Liver (tissue), 3 donors: ENCODE data around the gene CIB2.

Experiments
- CTCF ChIP-seq: fragments of 150-350 bp; IDR thresholded peaks from 2 replicates; pipeline ENCODE4 v1.5.1; 2017; ENCODE audit warnings: improper control_type of control experiment, low read depth, low read length; ENCODE audit not compliant: missing input control
- NR2F2 ChIP-seq: IDR thresholded peaks from 2 replicates; pipeline ENCODE4 v1.6.1; 2016; ENCODE audit warnings: antibody characterized with exemption
- RAD21 ChIP-seq, 2 donors: IDR thresholded peaks; 2 replicates each; pipeline ENCODE4 v1.6.1; 2016; ENCODE audit warnings: antibody characterized with exemption in 2 of 2, mild to moderate bottlenecking in 2 of 2
- REST ChIP-seq: IDR thresholded peaks from 2 replicates; pipeline ENCODE4 v1.6.1; 2016; ENCODE audit warnings: antibody characterized with exemption, mild to moderate bottlenecking
- TAF1 ChIP-seq: conservative IDR thresholded peaks from 2 replicates; pipeline ENCODE4 v1.6.1; 2016; ENCODE audit warnings: antibody characterized with exemption, mild to moderate bottlenecking
- donor health status: healthy.
- donor health status: healthy.

- TF ChIP-seq CTCF = no peak
- TF ChIP-seq NR2F2 = no peak
- no peak for TF ChIP-seq REST
- TF ChIP-seq RAD21 (IDR thresholded peaks at IDR 0.05) = no peak
- TF ChIP-seq TAF1 = no peak
These were observed 28.5 kb downstream of the CIB2 start for GRCh38 chr15:78102741-78103140.
